Neuronal stem cell (in vitro differentiated cells): ENCODE measurements around the gene TMEM208.

ENCODE experiments used
- DNase-seq: peaks from one replicate; pipeline ENCODE4 v3.0.0-alpha.2; 2013; ENCODE audit warnings: low spot score
- H2AFZ ChIP-seq: one replicate; pipeline ENCODE4 v1.6.1; 2013; ENCODE audit warnings: mild to moderate bottlenecking, low read length, inconsistent platforms
- H2AK5ac ChIP-seq: 2 replicates; pipeline ENCODE4 v1.6.1; 2013; ENCODE audit warnings: low read depth, mild to moderate bottlenecking, inconsistent platforms, low read length, moderate library complexity, mixed read lengths
- H2BK120ac ChIP-seq: 2 replicates; pipeline ENCODE4 v1.6.1; 2013; ENCODE audit warnings: low read depth, mild to moderate bottlenecking, inconsistent platforms, low read length, moderate library complexity, mixed read lengths
- H2BK12ac ChIP-seq: one replicate; pipeline ENCODE4 v1.6.1; 2013; ENCODE audit warnings: low read length, inconsistent platforms
- H2BK15ac ChIP-seq: 2 replicates; pipeline ENCODE4 v1.6.1; 2013; ENCODE audit warnings: mild to moderate bottlenecking, low read length, inconsistent platforms, mixed read lengths
- H2BK5ac ChIP-seq: one replicate; pipeline ENCODE4 v1.6.1; 2013; ENCODE audit warnings: inconsistent platforms, mild to moderate bottlenecking, low read length, moderate library complexity
- H3K14ac ChIP-seq: one replicate; pipeline ENCODE4 v1.6.1; 2013; ENCODE audit warnings: low read length, inconsistent platforms
- H3K18ac ChIP-seq: 2 replicates; pipeline ENCODE4 v1.6.1; 2013; ENCODE audit warnings: low read length, inconsistent platforms
- H3K23ac ChIP-seq: 2 replicates; pipeline ENCODE4 v1.6.1; 2013; ENCODE audit warnings: low read depth, mild to moderate bottlenecking, mixed read lengths, low read length, inconsistent platforms; ENCODE audit not compliant: poor library complexity
- H3K27ac ChIP-seq: replicated peaks from 3 replicates; pipeline ENCODE4 v1.5.1; 2013; ENCODE audit warnings: low read length, inconsistent platforms
- H3K27me3 ChIP-seq, 3 experiments: 2 replicates each; pipeline ENCODE4 v1.6.1; 2013; ENCODE audit warnings: low read length in 3 of 3, mild to moderate bottlenecking in 2 of 3, inconsistent platforms in 1 of 3, low read depth in 1 of 3, mixed read lengths in 1 of 3, moderate library complexity in 1 of 3; ENCODE audit not compliant: control insufficient read depth in 3 of 3, insufficient read depth in 3 of 3
- H3K36me3 ChIP-seq, 2 donors: replicated peaks in 1 of 2; 2 replicates each; pipeline ENCODE4 v1.6.1; 2013; ENCODE audit warnings: low read length in 2 of 2; ENCODE audit not compliant: control insufficient read depth in 2 of 2, insufficient read depth in 2 of 2
- H3K4ac ChIP-seq: 2 replicates; pipeline ENCODE4 v1.6.1; 2013; ENCODE audit warnings: inconsistent platforms, mild to moderate bottlenecking, low read length, moderate library complexity
- H3K4me1 ChIP-seq, 2 donors: 1 replicate in 1 of 2; 2 replicates in 1 of 2; pipeline ENCODE4 v1.6.1; 2013; ENCODE audit warnings: low read length in 2 of 2, low read depth in 1 of 2; ENCODE audit not compliant: control insufficient read depth in 2 of 2, insufficient read depth in 1 of 2
- H3K4me2 ChIP-seq: one replicate; pipeline ENCODE4 v1.6.1; 2013; ENCODE audit warnings: mild to moderate bottlenecking, low read length, inconsistent platforms; ENCODE audit not compliant: insufficient read depth, poor library complexity, severe bottlenecking
- H3K4me3 ChIP-seq, 2 donors: 2 replicates each; pipeline ENCODE4 v1.5.1; 2013; ENCODE audit warnings: low read length in 2 of 2, mild to moderate bottlenecking in 2 of 2, inconsistent platforms in 1 of 2, moderate library complexity in 1 of 2
- H3K79me1 ChIP-seq: one replicate; pipeline ENCODE4 v1.6.1; 2013; ENCODE audit warnings: low read depth, mild to moderate bottlenecking, inconsistent platforms, low read length, moderate library complexity
- H3K9ac ChIP-seq: one replicate; pipeline ENCODE4 v1.6.1; 2013; ENCODE audit warnings: mild to moderate bottlenecking, low read depth, low read length, inconsistent platforms; ENCODE audit not compliant: poor library complexity
- H3K9me3 ChIP-seq, 2 donors: replicated peaks in 1 of 2; 2 replicates each; pipeline versions ENCODE3 to v1.6.1; 2013; ENCODE audit warnings: low read length in 2 of 2, mild to moderate bottlenecking in 2 of 2, inconsistent platforms in 1 of 2, low read depth in 1 of 2, mixed read lengths in 1 of 2, moderate library complexity in 1 of 2; ENCODE audit not compliant: control insufficient read depth in 2 of 2, insufficient read depth in 1 of 2
- H4K8ac ChIP-seq: one replicate; pipeline ENCODE4 v1.6.1; 2013; ENCODE audit warnings: low read depth, mild to moderate bottlenecking, inconsistent platforms, low read length, moderate library complexity
- H4K91ac ChIP-seq: one replicate; pipeline ENCODE4 v1.6.1; 2013; ENCODE audit warnings: low read length, low read depth, mild to moderate bottlenecking, inconsistent platforms; ENCODE audit not compliant: poor library complexity
- WGBS, 2 donors: extraction: QIAGEN DNeasy Blood & Tissue Kit; methylation state at CpG; one replicate each; pipeline ENCODE4 v1.1.7; 2013; ENCODE audit warnings: missing lambda C conversion rate in 2 of 2, mixed read lengths in 1 of 2; ENCODE audit not compliant: insufficient read length in 2 of 2, insufficient replicate concordance in 1 of 2; ENCODE audit errors: extremely low coverage in 2 of 2; 5-methylcytosine and 5-hydroxymethylcytosine counted together

The TMEM208 gene

DNA sequence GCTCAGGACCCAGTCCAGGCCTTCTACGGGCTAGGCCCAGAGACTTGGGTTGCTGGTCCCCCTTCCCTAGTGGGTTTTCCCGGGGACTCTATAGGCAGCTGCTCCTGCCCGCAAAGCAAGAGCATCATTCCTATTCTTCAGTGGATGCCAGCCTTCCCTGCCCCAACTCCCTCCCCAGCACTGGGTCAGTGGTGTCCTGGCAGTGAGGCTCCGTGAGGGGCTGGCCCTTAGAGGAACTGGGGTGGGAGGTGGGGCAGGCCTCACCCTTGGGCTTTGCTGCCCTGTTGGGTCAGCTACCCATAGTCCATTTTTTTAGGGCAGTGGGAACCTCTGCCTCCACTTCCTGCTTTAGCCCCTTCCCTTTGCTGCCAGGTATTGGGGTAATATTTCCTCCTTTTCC is 44.5 kb downstream of the TMEM208 start:
- Histone ChIP-seq H3K79me1 (peaks cover 2% of the 10 kb centered on the region), H3K9me3 (no peaks in the 10 kb centered on the region), H3K4me2 (no peak overlapping the region), H3K4me3 (no peak overlapping the region), H2BK5ac (no peak overlapping the region), H3K4ac (peak overlapping the region; percentile 66), H2AFZ (no peak overlapping the region), H3K36me3 (no peaks in the 10 kb centered on the region), H3K27ac (no peak overlapping the region), H2BK15ac (peak overlapping the region; percentile 75), H4K8ac (no peak overlapping the region), H3K23ac (no peak overlapping the region), H3K4me1 (no peaks in the 10 kb centered on the region), H2BK120ac (no peak overlapping the region), H3K14ac (no peak overlapping the region), H2BK12ac (no peak overlapping the region), H2AK5ac (no peak overlapping the region), H3K27me3 (peaks cover 0 to 3% (median 2%) of the 10 kb centered on the region in 3 experiments), H4K91ac (no peak overlapping the region), H3K18ac (no peak overlapping the region), H3K9ac (no peak overlapping the region)
- DNase-seq: no peak
- WGBS, 2 donors: no CpG with 5 or more reads among the region's 4 CpGs

DNA sequence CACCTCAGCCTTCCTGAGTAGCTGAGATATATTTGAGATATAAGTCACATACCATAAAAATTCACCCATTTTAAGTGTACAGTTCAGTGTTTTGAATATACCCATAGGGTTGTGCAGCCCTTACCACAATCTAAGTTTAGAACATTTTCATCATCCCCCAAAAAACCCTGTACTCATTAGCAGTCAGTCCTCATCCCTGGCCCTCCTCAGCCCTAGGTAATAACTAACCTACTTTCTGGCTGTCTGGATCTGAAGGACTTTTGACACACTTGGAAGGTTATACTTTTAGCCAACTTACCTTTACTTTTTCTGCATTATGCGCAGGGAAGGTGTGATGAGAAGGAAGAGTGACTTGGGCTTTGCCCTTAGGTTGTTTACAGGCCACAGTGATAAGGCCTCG is 48.4 kb downstream of the TMEM208 start:
- H3K23ac ChIP-seq: no peak overlapping the region
- WGBS, 2 donors: no CpG with 5 or more reads among the region's 2 CpGs
- H4K91ac ChIP-seq: no peak overlapping the region
- H3K4me1 ChIP-seq: no peaks in the 10 kb centered on the region
- no peak overlapping the region for H3K9ac ChIP-seq
- DNase-seq: no peak
- no peak overlapping the region for H2AK5ac ChIP-seq
- H2BK12ac ChIP-seq: no peak overlapping the region
- no peak overlapping the region for H2BK5ac ChIP-seq
- H4K8ac ChIP-seq: no peak overlapping the region
- H3K4ac ChIP-seq: no peak overlapping the region
- H3K9me3 ChIP-seq: no peaks in the 10 kb centered on the region
- H2BK15ac ChIP-seq: no peak overlapping the region
- H3K14ac ChIP-seq: no peak overlapping the region
- H3K79me1 ChIP-seq: peaks cover 2% of the 10 kb centered on the region
- H3K27me3 ChIP-seq: peaks cover 0 to 33% (median 11%) of the 10 kb centered on the region in 3 experiments
- H3K4me3 ChIP-seq: no peak overlapping the region
- H2BK120ac ChIP-seq: no peak overlapping the region
- no peak overlapping the region for H3K18ac ChIP-seq
- H3K36me3 ChIP-seq: no peaks in the 10 kb centered on the region
- no peak overlapping the region for H2AFZ ChIP-seq
- no peak overlapping the region for H3K4me2 ChIP-seq
- no peak overlapping the region for H3K27ac ChIP-seq

DNA sequence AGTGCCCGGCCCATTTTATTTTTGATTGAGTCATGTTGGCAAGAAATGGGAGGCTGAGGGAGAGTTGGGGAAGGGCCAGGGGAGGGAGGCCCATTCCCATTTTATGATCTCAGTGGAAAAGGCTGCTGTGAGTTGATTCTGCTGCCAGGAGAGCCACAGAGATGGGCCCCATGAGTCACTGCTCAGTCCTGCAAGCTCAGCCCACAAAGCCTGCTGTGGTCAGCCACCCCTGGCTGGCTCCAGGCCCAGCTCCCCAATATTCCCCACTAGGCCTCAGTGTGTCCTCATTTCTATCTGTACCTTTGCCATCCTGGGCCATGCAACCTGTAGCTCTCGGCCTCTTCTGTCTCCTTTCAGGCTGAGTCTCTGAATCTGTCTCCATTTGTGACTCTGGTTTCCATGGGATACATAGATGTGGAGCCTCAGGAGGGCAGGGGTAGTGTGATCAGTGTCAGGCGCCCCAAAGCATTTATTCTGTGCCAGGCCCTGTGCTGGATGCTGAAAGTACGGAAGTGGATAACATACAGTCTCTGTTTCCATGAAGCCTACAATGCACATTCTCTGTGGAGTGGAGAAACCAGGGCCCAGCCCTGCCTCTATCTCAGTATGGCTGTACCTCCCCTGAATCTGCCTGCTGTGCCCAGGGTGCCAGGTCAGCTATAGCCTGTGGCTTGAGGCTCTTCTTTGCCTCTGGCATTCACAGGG is 50.5 kb downstream of the TMEM208 start:
- Histone ChIP-seq H3K4me2 (no peak overlapping the region), H2BK120ac (no peak overlapping the region), H3K79me1 (no peaks in the 10 kb centered on the region), H2AK5ac (peak overlapping the region; percentile 12), H3K4me1 (no peaks in the 10 kb centered on the region), H4K91ac (no peak overlapping the region), H2AFZ (no peak overlapping the region), H2BK12ac (no peak overlapping the region), H3K4me3 (no peak overlapping the region), H3K27me3 (peaks cover 0 to 53% (median 11%) of the 10 kb centered on the region in 3 experiments), H2BK5ac (no peak overlapping the region), H3K4ac (no peak overlapping the region), H3K9ac (no peak overlapping the region), H4K8ac (no peak overlapping the region), H3K14ac (no peak overlapping the region), H3K36me3 (no peaks in the 10 kb centered on the region), H3K9me3 (no peaks in the 10 kb centered on the region), H3K18ac (no peak overlapping the region), H3K27ac (no peak overlapping the region), H3K23ac (no peak overlapping the region), H2BK15ac (no peak overlapping the region)
- WGBS, 2 donors: no CpG with 5 or more reads among the region's 4 CpGs
- no peak for DNase-seq

DNA sequence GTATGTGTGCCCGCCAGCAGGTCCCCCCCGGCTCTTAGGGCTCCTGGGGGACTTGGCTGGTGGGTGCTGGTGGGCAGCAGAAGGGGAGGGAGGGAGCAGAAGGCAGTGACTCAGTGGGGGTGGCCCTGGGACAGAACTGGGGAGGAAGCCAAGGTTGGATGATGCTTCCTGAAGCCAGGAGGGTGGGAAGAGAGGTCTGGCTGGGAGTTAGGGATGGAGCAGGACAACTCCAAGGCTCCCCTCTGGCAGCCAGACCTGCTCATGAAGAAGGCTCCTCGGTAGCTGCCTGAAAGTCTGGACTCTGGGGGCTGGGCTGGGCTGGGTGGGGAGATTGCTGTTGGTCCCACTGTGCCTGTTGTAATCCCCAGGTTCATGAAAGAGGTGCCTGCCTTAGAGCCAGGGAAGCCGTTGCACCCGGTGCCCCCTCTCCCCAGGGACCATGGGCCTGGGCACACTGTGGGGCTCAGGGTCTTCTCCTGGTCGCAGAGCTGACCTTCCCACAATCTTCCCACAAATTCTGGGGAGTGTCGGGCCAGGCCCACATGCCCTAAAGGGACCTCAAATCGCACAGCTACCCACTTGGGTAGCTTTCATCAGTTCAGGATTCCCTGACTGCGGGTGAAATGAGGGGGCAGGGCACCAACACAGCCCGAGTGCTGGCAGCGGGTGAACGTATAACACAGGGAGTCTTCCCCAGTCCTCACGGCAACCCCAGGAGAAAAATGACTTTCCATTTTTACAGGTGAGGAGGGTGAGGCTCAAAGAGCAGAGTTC is 51.3 kb downstream of the TMEM208 start:
- Histone ChIP-seq H2BK5ac (no peak overlapping the region), H2AFZ (no peak overlapping the region), H3K27me3 (peaks cover 0 to 60% (median 11%) of the 10 kb centered on the region in 3 experiments), H3K14ac (no peak overlapping the region), H3K9ac (no peak overlapping the region), H3K27ac (no peak overlapping the region), H2BK120ac (no peak overlapping the region), H3K4me3 (no peak overlapping the region), H2BK15ac (no peak overlapping the region), H3K18ac (no peak overlapping the region), H2AK5ac (peak overlapping the region; percentile 12), H4K91ac (no peak overlapping the region), H3K79me1 (no peaks in the 10 kb centered on the region), H3K4me2 (peak overlapping the region; percentile 54), H2BK12ac (no peak overlapping the region), H3K23ac (no peak overlapping the region), H3K4me1 (no peaks in the 10 kb centered on the region), H4K8ac (no peak overlapping the region), H3K36me3 (no peaks in the 10 kb centered on the region), H3K4ac (no peak overlapping the region), H3K9me3 (no peaks in the 10 kb centered on the region)
- no CpG with 5 or more reads among the region's 13 CpGs for WGBS, 2 donors
- DNase-seq: no peak
